ENCODE measurements around the gene AUP1. TPM values are rescaled to one million over a fixed set of nuclear protein-coding genes. Genes with fewer than 3 reads are reported as not detected.

Gene AUP1
- total and polyA plus RNA-seq, 9 of the 15 experiments (the other 6 are each of a cell fraction or from before 2014, with no cell fraction given) = 70.7 to 245 (median 165) TPM

GRCh38 chr2:74502720-74503505 is 26.6 kb downstream of the AUP1 start (continued):
- TF ChIP-seq REST (IDR thresholded peaks at IDR 0.05; ENCODE audit: borderline replicate concordance) (peak; percentile 30), REST (CRISPR knock-in tag; IDR thresholded peaks at IDR 0.05; ENCODE audit: low read depth) (no peak; the same call in none of the 2 replicates), POLR2AphosphoS2 (IDR thresholded peaks at IDR 0.05; ENCODE audit: low read length) (no peak), ZBTB17 (CRISPR knock-in tag; IDR thresholded peaks at IDR 0.05) (0 out of 2 replicates have a peak, but pooled peaks have one; percentile 10), ZNF407 (IDR thresholded peaks at IDR 0.05; ENCODE audit: low read depth) (no peak), NCOA4 (IDR thresholded peaks at IDR 0.05; ENCODE audit: partially characterized antibody) (no peak), HMGN3 (IDR thresholded peaks at IDR 0.05; ENCODE audit: borderline replicate concordance, extremely low read depth, insufficient read length, low read depth, low read length) (peak; percentile 94), USF2 (CRISPR knock-in tag; IDR thresholded peaks at IDR 0.05) (peak; percentile 58), MED1 (CRISPR knock-in tag; IDR thresholded peaks at IDR 0.05; ENCODE audit: borderline replicate concordance) (no peak; the same call in 1 of the 2 replicates)

All from K562 (cell line).